ENCODE data around the gene ELOVL2. TPM values are rescaled to one million over a fixed set of nuclear protein-coding genes. Genes with fewer than 3 reads are reported as not detected.

The ELOVL2 gene
- total and polyA plus RNA-seq, 4 donors, result 0.16 to 2.8 (median 0.24) TPM

DNA sequence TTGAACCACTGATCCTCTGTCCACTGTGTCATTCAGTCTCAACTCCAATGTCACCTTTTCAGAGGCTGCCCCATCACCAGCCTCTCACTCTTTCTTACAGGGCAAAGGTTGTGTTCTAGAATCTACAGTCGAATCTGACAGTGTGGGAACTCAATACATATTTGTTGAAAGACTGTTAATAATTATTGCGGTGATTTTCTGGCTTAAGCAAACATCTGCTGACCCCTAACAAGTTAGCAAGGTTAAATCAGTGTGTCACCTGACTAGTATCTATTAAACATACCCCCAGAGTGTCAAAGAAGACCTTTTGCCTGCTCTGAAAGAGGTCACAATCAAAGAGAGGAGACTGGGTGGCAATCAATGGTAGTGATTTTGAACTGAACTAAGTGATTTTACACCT lies 41.9 kb downstream of the ELOVL2 start:
- 78 to 82% methylated on average over 2 of the region's 2 CpGs for WGBS, 2 donors
- H3K4me1 ChIP-seq (ENCODE audit: control insufficient read depth in 5 of 5, insufficient read depth in 5 of 5, low read length in 5 of 5), result no peaks in the 10 kb centered on the region
- H3K27me3 ChIP-seq (ENCODE audit: control insufficient read depth in 3 of 3, insufficient read depth in 3 of 3, low read length in 2 of 3), result no peaks in the 10 kb centered on the region
- TF ChIP-seq, protein P1, sequence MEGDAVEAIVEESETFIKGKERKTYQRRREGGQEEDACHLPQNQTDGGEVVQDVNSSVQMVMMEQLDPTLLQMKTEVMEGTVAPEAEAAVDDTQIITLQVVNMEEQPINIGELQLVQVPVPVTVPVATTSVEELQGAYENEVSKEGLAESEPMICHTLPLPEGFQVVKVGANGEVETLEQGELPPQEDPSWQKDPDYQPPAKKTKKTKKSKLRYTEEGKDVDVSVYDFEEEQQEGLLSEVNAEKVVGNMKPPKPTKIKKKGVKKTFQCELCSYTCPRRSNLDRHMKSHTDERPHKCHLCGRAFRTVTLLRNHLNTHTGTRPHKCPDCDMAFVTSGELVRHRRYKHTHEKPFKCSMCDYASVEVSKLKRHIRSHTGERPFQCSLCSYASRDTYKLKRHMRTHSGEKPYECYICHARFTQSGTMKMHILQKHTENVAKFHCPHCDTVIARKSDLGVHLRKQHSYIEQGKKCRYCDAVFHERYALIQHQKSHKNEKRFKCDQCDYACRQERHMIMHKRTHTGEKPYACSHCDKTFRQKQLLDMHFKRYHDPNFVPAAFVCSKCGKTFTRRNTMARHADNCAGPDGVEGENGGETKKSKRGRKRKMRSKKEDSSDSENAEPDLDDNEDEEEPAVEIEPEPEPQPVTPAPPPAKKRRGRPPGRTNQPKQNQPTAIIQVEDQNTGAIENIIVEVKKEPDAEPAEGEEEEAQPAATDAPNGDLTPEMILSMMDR (IDR thresholded peaks at IDR 0.05; ENCODE audit: control extremely low read depth, extremely low read depth), result no peak
- no peak overlapping the region for H3K9ac ChIP-seq (ENCODE audit: insufficient read depth in 1 of 2, low read length in 2 of 2)
- H3K27ac ChIP-seq (ENCODE audit: low read depth in 1 of 2, low read length in 1 of 2), result no peak overlapping the region
- H3K36me3 ChIP-seq (ENCODE audit: control insufficient read depth in 4 of 4, insufficient read depth in 4 of 4, low read length in 4 of 4), result peaks cover 0 to 1% (median 0%) of the 10 kb centered on the region in 4 donors
- H3K9me3 ChIP-seq (ENCODE audit: control insufficient read depth in 4 of 4, insufficient read depth in 3 of 4, low read length in 3 of 4), result no peaks in the 10 kb centered on the region
- ATAC-seq (ENCODE audit: insufficient read depth, low FRiP score) (no peak), DNase-seq (no peak)
- H3K4me3 ChIP-seq, result no peak overlapping the region

DNA sequence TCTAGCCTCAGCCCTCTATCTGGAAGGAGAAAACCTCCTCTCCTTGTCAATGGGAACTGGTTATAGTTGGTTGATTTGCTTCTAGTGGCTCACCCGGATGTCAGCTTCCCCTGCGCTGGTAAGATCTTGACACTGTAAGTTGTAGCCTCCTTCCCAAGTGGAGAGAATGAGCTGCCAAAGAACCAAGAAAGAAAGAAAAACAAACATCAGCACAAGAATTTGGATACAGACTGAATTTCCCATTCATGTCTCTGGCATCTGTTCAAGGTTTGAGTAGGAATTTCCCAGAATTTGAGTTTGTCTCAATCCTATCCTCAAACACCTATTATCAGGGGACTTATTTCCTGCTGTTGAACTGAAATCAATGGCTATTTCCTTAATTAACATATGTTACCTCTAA lies 44.1 kb downstream of the ELOVL2 start:
- ATAC-seq (ENCODE audit: insufficient read depth, low FRiP score), result no peak
- Histone ChIP-seq H3K9me3 (ENCODE audit: control insufficient read depth in 4 of 4, insufficient read depth in 3 of 4, low read length in 3 of 4) (no peaks in the 10 kb centered on the region), H3K27ac (ENCODE audit: low read depth in 1 of 2, low read length in 1 of 2) (no peak overlapping the region), H3K36me3 (ENCODE audit: control insufficient read depth in 4 of 4, insufficient read depth in 4 of 4, low read length in 4 of 4) (peaks cover 0 to 1% (median 0%) of the 10 kb centered on the region in 4 donors), H3K4me1 (ENCODE audit: control insufficient read depth in 5 of 5, insufficient read depth in 5 of 5, low read length in 5 of 5) (no peaks in the 10 kb centered on the region), H3K9ac (ENCODE audit: insufficient read depth in 1 of 2, low read length in 2 of 2) (no peak overlapping the region), H3K27me3 (ENCODE audit: control insufficient read depth in 3 of 3, insufficient read depth in 3 of 3, low read length in 2 of 3) (no peaks in the 10 kb centered on the region), H3K4me3 (no peak overlapping the region)
- WGBS, 2 donors, result 50 to 72% methylated on average over 2 of the region's 2 CpGs
- TF ChIP-seq, protein P1 (IDR thresholded peaks at IDR 0.05; ENCODE audit: control extremely low read depth, extremely low read depth), result no peak
- peak in 2 of 3 donors; percentile 58 to 67 for DNase-seq

DNA sequence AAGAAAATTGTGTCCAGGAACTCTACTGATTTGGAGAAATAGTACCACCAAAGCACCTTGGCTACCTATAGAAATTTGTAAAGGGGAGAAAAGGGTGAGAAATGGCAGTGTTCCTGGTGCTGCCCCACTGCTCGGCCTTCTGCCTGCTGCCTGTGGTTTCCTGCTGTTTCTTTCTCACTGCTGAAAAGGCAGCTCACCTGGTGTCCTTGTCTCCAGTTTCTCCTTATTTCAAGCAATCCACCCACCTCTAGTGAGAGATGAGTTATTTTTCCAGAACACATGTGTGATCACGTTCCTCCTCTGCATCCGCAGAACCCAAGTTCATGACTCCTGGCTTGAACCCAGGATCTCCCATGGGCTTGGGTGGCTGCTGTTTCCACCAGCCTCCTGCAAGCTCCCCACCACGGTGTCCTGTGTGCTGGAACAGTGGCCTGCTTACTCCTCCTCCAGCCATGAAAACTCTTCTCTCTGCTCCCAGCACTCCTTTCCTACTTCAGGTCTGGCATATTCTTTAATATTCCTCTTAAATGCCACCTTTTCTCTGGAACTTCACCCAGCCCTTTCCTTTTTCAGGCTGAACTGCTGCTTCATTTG lies 48.9 kb downstream of the ELOVL2 start:
- no peak for DNase-seq
- 86 to 90% methylated on average over 4 of the region's 4 CpGs for WGBS, 2 donors
- Histone ChIP-seq H3K27ac (ENCODE audit: low read depth in 1 of 2, low read length in 1 of 2) (no peak overlapping the region), H3K27me3 (ENCODE audit: control insufficient read depth in 3 of 3, insufficient read depth in 3 of 3, low read length in 2 of 3) (no peaks in the 10 kb centered on the region), H3K36me3 (ENCODE audit: control insufficient read depth in 4 of 4, insufficient read depth in 4 of 4, low read length in 4 of 4) (peaks cover 0 to 1% (median 0%) of the 10 kb centered on the region in 4 donors), H3K9me3 (ENCODE audit: control insufficient read depth in 4 of 4, insufficient read depth in 3 of 4, low read length in 3 of 4) (no peaks in the 10 kb centered on the region), H3K9ac (ENCODE audit: insufficient read depth in 1 of 2, low read length in 2 of 2) (no peak overlapping the region), H3K4me3 (no peak overlapping the region), H3K4me1 (ENCODE audit: control insufficient read depth in 5 of 5, insufficient read depth in 5 of 5, low read length in 5 of 5) (no peaks in the 10 kb centered on the region)
- ATAC-seq (ENCODE audit: insufficient read depth, low FRiP score), result no peak
- TF ChIP-seq, protein P1 (IDR thresholded peaks at IDR 0.05; ENCODE audit: control extremely low read depth, extremely low read depth), result no peak

DNA sequence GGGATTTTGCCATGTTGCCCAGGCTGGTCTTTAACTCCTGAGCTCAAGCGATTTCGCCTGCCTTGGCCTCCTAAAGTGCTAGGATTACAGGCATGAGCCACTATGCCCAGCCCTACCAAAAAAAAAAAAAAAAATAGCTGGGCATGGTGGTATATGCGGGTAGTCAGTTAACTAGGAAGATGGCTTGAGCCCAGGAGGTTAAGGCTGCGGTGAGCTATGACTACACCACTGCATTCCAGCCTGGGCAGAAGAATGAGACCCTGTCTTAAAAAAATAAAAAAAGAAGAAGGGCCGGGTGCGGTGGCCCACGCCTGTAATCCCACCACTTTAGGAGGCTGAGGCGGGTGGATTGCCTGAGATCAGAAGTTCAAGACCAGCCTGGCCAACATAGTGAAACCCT lies 50.2 kb downstream of the ELOVL2 start:
- H3K36me3 ChIP-seq (ENCODE audit: control insufficient read depth in 4 of 4, insufficient read depth in 4 of 4, low read length in 4 of 4), result peaks cover 0 to 1% (median 0%) of the 10 kb centered on the region in 4 donors
- no peaks in the 10 kb centered on the region for H3K27me3 ChIP-seq (ENCODE audit: control insufficient read depth in 3 of 3, insufficient read depth in 3 of 3, low read length in 2 of 3)
- H3K9me3 ChIP-seq (ENCODE audit: control insufficient read depth in 4 of 4, insufficient read depth in 3 of 4, low read length in 3 of 4), result no peaks in the 10 kb centered on the region
- TF ChIP-seq, protein P1 (IDR thresholded peaks at IDR 0.05; ENCODE audit: control extremely low read depth, extremely low read depth), result no peak
- H3K27ac ChIP-seq (ENCODE audit: low read depth in 1 of 2, low read length in 1 of 2), result no peak overlapping the region
- no peak overlapping the region for H3K9ac ChIP-seq (ENCODE audit: insufficient read depth in 1 of 2, low read length in 2 of 2)
- DNase-seq (no peak), ATAC-seq (ENCODE audit: insufficient read depth, low FRiP score) (no peak)
- no peaks in the 10 kb centered on the region for H3K4me1 ChIP-seq (ENCODE audit: control insufficient read depth in 5 of 5, insufficient read depth in 5 of 5, low read length in 5 of 5)
- WGBS, 2 donors, result 94 to 95% methylated on average over 8 of the region's 8 CpGs
- no peak overlapping the region for H3K4me3 ChIP-seq
